GM13977 (cell line): ENCODE results near the gene BRSK2.
"Not testable (repeated sequence)": the region's sequence is repeated elsewhere in the genome, so short reads cannot be mapped to it uniquely, and the experiment has no call there.

Experiments
- DNase-seq: peaks from one replicate; pipeline ENCODE4 v3.0.0; 2012; ENCODE audit warnings: low spot score
- in situ Hi-C: fragments of 300-500 bp; cut with MboI; formaldehyde crosslinking; loops from one replicate; pipeline ENCODE4 v1.12.0; 2022; ENCODE audit warnings: low sequenced_read_pairs, low pct_unique_long_range_greater_than_20kb, mixed read lengths, inconsistent platforms; ENCODE audit not compliant: unreplicated experiment
- TF ChIP-seq, protein P1 (sequence below): IDR thresholded peaks from 2 replicates; pipeline ENCODE4 v1.5.1; 2012; ENCODE audit warnings: mild to moderate bottlenecking, control low read depth; ENCODE audit not compliant: insufficient read depth; ENCODE audit errors: extremely low read depth, missing control alignments

Gene BRSK2

DNA sequence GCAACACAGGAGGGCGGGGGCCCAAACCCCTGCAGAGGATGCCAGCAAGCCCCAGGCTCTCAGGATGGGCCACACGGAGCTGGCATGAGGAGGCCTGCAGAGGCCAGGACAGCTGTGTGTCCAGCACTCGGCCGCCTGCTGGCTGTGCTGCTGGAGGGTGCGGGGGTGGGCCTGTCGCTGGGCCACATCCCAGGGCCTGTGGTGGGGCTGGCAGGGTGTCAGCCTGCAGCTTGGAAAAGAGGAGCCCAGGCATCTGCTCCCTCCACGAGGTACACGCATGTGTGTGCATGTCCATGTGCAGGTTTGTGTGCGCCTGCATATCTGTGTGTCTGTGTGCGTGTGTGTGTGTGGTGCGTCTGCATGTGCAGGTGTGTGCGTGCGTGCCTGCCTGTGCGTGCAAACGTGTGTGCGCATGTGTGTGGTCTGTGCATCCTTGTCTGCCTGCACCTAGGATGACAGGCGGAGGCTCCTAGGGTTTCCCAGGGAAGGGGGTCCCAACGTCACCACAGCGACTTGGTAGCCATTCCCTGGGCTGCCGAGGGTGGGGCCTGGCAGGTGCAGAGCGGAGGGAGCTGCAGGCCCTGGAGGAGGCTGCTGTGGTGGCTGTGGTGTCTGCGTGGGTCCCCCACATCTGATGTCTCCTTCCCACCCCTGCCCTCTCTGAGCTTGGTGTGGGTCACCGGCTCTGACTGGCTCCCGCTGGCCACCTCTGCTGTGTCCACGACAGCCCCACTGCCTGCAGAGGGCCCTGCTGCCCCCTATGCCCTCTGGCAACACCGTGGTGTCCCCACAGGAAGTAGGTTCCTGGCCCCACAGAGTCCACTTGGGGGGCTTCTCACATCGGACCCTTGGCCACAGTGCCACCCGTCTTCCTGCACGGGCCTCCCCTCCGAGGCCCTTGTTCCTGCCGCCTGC lies 17.1 kb downstream of the BRSK2 start:
- in situ Hi-C loops = no loop called here
- TF ChIP-seq, protein P1, sequence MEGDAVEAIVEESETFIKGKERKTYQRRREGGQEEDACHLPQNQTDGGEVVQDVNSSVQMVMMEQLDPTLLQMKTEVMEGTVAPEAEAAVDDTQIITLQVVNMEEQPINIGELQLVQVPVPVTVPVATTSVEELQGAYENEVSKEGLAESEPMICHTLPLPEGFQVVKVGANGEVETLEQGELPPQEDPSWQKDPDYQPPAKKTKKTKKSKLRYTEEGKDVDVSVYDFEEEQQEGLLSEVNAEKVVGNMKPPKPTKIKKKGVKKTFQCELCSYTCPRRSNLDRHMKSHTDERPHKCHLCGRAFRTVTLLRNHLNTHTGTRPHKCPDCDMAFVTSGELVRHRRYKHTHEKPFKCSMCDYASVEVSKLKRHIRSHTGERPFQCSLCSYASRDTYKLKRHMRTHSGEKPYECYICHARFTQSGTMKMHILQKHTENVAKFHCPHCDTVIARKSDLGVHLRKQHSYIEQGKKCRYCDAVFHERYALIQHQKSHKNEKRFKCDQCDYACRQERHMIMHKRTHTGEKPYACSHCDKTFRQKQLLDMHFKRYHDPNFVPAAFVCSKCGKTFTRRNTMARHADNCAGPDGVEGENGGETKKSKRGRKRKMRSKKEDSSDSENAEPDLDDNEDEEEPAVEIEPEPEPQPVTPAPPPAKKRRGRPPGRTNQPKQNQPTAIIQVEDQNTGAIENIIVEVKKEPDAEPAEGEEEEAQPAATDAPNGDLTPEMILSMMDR = no peak

DNA sequence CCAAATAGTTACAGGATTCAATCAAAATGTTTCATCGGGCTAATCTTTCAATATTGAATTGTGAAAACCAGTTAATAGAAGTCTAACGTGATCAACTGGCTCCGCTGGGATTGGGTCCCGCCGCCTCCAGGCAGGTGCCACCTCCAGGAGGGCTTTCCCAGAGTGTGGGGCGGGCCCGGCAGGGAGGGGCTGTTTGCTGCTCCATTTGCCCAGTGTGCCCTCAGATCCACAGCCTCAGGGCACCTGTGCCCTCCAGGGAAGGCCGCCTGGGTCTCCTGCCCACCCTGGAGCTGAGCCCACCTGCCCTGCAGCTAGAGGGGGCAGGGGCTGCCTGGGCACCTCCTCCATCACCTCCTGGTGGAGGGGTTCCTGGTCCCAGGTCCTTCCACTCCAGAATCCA lies 17.9 kb downstream of the BRSK2 start:
- TF ChIP-seq, protein P1 = no peak
- in situ Hi-C loops = no loop called here
- no peak for DNase-seq

More for the DNA sequence above, 17.1 kb downstream of the BRSK2 start:
- no peak for DNase-seq

DNA sequence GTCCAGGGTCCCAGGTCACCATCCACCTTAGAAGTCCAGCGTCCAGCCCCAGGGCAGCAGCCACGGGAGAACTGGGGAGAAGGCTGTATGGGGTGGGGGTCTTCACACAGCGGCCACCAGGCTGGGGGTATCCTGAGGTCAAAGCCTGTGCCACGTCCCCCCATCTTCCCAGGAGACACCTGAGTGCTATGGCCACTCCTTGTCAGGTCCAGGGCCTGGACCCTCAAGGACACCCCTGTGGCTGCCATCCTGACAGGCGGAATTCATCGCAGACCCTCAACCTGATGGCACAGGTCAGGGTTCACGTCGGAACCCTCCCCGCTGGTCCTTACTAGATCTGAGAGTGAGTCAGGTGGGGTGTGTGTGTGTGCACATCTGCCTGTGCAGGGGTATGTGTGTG lies 18.6 kb downstream of the BRSK2 start:
- DNase-seq = no peak
- TF ChIP-seq, protein P1 = no peak
- in situ Hi-C loops = no loop called here

DNA sequence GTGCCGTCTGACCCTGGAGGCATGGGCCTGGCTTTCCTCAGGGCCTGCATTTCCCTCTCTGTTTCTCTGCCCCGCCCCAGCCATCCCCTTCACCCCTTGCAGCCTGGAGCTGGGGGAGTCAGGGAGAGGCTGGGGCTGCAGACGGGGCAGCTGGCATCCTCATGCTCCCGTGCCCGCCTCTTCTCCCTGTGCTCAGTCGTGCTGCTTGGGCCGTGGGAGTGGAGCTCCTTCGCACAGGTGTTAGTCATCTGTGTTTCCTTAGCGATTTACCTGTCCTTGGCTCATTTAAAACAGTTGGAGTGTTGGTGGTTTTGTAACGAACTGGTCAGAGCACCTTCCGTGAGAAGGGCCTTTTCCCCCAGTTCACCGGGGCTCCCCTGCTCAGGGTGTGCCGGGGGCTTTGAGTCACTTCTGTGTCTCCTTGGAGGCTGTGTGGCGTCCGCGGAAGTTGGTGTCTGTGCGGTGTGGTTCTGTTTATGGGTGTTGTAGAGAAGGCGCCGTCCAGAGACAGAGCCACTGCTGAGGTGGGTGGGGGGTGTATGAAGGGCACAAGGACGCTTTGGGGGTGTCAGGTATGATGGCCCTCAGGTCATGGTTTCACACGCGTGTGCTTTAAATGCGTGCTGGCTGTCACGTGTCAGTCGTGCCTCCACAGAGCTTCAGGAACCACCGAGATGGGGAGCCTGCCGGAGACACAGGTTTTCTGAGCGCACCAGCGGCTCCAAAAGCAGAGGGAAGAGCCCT lies 19.5 kb downstream of the BRSK2 start:
- no peak for DNase-seq
- in situ Hi-C loops = no loop called here
- TF ChIP-seq, protein P1 = no peak

DNA sequence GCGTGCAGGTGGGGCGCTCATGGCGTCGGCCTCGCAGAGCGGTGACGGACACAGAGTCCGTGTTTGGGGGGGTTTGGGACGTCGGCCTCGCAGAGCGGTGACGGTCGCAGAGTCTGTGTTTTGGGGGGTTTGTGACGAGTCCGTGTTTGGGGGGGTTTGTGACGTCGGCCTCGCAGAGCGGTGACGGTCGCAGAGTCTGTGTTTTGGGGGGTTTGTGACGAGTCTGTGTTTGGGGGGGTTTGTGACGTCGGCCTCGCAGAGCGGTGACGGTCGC lies 20.1 kb downstream of the BRSK2 start:
- in situ Hi-C loops, DNase-seq: not testable (repeated sequence)

DNA sequence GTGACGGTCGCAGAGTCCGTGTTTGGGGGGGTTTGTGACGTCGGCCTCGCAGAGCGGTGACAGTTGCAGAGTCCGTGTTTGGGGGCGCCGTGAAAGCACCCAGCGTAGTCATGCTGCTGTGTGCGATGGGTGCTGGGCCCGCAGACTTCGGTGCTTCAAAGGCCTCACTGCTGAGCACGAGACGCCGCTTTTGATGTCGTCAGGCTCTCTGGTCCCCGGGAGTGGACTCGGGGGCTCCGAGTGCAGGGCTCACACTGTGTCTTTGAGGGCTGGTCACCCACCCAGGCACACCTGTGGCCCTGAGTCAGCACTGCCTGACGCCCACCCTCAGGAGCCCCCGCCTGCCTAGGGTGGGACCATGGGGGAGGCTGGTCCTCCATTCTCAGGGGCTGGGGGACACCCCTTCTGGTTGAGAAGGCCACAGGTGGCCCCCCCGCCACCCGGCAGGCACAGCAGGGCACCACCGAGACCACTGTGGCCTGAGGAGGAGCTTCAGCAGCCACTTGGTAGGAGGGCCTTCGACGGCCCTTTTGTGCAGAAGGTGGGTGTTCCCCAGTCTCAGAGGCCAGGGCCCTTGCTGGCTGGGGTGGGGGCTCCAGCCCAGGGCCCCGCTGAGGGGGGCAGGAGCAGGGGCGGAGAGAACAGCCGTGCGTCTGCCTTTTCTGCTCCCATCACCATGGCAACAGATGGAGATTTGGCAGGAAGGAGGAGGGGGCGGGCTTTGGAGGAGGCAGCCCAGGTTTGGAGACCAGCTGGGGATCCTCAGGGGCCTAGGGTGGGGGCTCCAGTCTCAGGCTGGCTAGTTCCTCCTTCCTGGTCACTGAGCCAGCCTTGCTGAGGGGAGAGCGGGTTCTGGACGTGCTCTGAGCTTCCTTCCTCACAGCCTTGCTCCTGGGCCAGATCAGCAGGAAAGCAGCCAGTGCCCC lies 20.9 kb downstream of the BRSK2 start:
- TF ChIP-seq, protein P1 = no peak
- in situ Hi-C loops = no loop called here
- DNase-seq = no peak

DNA sequence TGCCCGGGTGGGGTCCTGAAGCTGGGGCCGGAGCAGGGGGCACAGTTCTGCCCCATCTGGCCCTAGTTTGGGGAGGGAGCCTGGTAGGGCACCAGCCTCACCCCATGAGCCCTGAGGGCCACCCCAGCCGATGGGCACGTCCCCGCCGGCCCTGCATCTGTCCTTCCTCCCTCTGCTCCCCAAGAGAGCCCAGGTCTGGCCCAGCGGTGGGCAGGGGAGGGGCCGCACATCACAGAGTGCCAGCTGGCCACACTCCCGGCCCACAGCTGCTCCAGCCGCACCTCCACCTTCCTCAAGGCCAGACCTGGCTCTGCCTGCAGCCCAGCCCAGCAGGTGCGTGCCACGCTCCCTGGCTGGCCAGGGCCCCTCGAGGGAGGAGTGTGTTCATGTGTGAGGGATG lies 21.6 kb downstream of the BRSK2 start:
- in situ Hi-C loops = no loop called here
- TF ChIP-seq, protein P1 = no peak
- DNase-seq = no peak

DNA sequence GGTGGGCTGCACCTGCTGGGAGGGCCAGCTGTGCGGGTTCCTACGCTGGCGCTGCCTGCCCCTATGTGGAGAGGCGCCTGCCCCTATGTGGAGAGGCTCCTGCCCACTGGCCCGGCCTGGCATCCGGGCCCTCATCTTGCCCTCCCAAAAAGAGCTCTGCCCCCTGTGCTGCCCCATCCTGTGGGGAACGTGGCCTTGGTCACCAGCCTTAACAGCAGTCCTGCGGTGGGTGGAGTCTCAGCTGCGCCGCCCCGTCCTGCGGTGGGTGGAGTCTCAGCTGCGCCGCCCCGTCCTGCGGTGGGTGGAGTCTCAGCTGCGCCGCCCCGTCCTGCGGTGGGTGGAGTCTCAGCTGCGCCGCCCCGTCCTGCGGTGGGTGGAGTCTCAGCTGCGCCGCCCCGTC lies 22.0 kb downstream of the BRSK2 start:
- in situ Hi-C loops = not testable (repeated sequence)

More for the DNA sequence above, 22.0 kb downstream of the BRSK2 start:
- not testable (repeated sequence) for DNase-seq
